ENCODE data around the gene DPYSL3.

Gene DPYSL3

DNA sequence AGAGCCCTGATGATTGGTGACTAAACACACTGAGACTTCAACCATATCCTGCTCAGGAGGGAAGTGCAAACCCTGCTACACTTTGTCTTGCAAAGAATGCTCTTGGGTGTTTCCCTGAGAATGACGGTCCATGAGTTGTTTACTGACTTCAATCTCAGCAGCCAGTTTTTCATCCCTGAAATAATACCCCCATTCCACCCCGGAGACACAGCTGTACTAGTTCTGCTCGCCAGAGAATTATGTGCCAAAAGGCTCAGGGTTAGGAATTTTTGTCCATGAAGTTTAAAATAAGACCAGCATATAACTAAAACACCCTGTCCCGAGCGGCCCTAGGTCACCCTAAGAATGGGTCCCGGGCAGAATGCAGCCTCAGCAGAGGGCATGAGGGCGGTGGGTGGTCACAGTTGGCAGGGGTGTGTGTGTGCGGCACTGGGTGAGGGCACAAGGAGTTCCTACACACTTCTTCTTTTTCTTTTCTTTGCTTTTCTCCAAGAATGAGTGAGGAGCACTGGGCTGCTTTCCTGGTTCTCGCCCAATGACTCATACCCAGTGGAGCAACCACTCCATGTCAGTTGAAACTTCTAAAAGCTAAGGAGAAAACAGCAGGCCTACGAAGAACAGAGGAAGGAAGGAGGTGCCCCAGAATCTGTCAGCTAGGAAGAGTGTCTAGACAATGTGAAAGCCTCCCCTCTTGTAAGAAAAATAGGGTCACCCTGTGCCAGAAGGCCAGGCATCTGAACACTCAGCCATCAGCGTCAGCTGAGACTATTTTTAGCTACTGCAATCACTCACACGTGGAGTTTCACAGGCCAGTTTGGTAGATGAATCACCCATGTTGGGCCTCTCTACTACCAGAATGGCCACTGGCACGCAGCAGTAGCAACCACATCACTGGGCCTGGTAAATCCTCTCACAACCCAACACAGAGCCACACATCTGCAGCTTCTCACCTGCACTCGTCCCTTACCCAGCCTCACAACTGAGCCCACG is 105.9 kb downstream of the DPYSL3 start:
- peak in 6 of 14 donors; percentile 28 to 80 (median 46) for DNase-seq

DNA sequence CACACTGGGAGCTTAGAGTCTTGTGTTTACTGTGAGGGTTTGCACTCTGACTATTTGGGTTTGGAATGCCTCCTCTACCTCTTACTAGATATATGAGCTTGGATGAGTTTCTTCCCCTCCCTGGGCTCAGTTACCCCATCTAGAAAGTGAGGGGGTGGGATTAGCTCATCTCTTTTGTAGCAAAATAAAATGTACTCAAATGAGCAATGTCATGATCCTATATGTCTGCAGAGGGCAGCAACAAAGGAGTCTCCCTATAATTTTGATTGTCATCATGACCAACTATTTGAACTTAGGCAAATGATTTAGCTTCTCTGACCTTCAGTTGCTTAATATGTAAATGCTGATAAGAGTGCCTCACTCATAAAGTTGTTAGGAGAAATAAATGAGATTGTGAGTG is 109.0 kb downstream of the DPYSL3 start:
- no peak for DNase-seq

- DNase-seq = no peak
Observed at GRCh38 chr5:147400126-147400809, 109.6 kb downstream of the DPYSL3 start.

DNA sequence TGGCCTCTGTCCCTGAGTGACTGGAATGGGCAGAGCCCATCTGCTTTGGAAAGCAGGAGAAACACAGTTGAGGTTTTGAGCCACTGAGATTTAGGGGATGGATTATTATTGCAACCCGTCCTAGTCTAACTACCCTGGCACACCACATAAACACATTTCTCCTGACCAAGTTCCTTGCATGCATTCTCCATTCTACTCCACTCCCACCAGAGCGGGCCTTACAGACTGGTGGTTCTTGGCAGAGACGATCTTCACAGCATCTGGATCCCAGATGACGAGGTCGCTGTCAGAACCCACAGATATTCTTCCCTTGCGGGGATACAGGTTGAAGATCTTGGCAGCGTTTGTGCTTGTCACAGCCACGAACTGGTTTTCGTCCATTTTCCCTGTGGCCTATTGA is 111.0 kb downstream of the DPYSL3 start:
- DNase-seq = no peak

DNA sequence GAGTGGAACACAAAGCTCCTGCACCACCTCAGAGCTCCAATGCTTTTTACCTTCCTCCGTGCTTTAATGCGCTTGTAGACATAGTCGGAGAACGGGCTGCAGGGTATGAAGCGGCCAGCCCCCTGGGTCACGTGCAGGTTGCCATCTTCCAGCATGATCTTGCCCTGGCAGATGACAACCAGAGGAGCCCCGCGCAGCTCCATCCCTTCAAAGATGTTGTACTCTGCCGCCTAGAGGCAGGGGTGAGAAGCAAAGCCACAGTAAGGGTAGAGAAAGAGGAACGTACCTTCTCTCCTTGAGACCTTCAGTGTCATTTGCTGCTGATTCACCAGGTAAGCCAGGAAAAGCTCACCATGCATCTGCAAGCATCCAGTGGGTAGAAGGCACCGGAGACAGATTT is 112.3 kb downstream of the DPYSL3 start:
- DNase-seq = no peak

DNA sequence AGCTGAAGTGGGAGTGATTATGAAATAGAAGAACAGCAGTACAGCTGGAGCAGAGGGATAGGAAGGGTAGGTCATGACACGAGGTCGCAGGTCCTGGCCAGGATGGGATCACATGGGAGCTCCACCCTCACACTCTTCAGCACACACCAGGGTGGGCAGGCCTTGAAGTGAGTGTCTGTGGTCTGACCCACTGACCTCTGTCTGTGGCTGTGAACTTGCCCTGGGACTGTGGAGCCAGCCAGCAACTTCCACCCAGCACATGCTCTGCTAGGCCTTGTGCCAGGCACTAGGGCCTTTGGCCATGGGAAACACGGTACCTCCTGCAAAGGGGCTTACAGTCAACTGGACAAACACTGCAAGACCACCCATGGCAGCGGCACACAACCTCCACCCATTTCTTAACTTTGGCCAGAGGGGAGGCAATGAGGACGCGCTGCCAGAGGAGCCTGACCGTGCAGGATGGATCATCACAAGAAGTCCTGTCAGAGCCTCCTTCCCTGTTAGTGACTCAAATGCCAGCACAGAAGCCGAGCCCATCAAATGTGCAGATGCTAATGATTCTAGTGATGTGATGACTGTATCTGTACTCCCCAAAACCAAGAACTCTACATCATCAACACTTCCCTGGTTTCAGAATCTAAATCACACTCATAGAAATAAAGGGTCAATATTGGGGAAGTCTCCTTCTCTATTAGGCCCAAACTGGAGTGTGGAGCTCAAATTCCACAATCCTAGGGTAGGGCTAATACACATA is 113.6 kb downstream of the DPYSL3 start:
- DNase-seq = no peak

GRCh38 chr5:147393874-147394672 is 115.8 kb downstream of the DPYSL3 start:
- no peak for DNase-seq

GRCh38 chr5:147391781-147392180 is 118.1 kb downstream of the DPYSL3 start:
- no peak for DNase-seq

DNA sequence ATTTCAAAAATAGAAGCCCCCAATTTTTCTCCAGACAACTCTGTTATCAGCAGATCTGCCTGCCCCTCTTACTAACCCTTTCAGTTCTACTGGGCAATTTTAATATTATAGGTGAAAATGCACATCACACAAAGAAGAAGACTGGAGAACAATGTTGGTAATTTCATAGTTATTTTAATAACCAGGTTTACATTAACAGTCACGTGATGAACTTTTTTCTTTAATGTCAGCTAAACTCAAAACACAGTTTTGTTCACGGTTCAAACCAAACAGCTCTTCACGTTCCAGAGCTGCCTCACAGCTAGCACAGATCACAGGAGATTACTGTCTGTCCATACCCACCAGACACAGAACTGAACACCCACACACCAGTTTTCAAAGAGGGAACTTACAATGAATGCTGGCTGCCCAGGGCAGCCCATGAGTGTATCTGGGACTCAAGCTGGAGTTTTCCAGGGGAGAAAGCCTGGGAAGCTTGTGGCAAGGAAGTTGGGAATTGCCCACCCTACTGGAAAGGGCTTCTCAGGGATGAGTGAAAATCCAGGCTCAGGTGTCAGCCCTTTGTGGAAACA is 119.1 kb downstream of the DPYSL3 start:
- DNase-seq = no peak

DNA sequence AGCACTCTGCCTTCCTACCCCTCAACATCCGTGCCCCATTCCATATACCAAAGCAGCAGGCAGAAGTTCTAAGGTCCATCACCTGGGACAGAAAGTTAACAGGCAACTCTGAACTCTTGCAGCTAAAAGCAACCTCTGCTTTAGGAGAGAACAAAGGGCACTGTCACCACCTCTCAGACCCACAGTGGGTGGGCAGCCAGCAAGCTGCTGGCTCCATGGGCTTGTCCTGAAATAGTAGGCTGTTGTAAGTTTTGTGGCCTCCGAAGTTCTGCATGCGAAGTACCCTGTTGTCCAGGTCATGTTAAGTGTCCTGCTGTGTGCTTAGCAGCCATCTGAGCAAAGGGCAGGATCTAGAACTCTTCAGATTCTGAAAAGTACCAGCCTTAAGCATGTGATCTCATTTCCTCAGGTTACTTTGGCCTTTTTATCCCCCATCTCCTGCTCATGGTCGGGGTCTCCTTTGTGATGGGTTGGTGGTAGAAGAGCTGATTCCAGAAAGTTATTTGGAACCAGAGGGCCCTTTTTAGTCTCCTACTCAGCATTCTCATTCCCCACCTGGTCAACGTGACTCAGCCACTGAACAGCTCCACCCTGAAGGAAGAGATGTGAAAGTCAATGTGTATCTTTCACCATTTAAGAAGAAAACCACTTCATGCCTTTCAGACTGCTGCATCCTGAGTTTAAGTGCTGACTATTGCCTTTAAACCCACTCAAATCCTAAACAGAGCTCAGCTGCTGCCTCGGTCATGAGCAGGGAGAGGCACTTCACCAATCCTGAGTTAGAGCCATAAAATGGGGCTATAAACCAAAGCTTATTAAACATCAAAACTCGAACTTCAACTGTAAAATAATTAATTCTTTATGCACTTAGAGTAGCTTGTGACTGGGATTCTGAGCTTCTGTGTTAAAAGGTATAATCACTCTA is 121.4 kb downstream of the DPYSL3 start:
- no peak for DNase-seq

DNA sequence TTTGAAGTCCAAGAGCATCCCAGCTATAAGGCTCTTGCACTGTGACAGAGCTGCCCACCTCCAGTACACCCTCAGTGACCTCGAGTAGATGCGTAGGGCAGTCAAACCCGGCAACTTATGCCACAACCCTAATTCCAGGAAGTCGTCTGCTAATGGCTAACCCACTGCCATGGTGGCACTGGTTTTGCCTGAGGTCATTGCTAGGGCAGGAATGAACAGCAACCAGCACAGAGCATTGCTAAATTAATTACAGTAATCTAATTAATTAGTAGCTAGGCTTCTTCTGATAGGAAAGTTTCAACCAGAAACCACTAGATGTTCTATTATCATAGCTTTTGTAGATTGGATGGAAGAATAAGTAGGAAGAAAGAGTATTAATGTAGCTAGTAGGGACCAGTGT is 122.8 kb downstream of the DPYSL3 start:
- DNase-seq = no peak

DNA sequence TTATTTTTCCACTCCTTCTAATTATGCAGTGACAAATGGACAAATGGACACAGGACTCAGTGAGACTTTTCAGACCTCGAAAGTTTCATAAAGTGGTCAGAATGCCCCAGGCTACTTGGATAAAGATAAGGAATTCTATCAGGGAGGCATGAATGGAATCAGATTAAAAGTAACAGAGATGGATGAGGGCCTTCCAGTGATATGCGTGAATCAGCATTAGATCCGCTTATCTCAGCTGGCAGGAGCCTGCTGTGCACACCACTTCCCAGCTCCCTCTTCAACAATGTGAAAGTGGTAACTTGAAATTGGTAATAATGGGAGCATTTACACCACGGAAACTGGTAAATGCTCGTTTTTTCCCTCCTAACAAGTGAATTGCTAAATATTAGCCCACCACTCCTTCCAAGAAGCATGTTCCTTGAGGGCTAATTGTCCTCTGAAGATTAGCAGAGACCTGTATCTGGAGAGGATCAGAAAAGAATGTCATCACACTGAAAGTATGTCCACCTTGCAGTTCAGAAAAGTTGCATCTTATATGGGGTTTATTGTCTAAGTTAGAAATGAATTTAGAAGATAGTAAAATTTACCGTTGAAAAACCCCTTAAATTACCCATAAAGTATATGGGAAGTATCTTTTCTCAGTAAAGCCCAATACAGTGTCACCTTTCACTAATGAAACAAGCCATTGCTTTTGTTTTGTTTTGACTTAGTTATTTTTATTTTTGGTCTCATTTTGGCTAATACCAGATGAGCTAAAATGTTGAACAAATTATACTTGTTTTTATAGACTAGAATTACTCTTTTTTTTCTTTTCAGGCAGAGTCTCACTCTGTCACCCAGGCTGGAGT is 125.3 kb downstream of the DPYSL3 start:
- DNase-seq = no peak

DNA sequence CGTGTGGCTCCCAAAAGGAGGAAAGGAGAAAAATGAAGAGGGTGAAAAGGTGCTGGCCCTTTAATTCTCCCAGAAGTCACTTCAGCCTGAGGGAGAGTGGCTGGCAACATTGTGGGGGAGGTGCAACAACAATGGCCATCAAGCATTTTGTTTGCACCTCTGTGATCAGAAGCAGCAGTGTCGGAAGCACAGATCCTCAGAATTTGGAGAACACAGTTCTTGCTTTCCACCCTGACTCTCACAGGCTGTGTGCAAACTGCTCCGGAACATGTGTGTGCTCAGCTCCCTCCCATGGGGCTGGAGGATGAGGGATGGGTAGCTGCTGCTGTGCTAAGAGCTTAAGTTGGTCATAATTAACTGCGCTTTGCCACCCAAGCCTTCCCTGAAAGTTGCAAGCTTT is 127.1 kb downstream of the DPYSL3 start:
- DNase-seq = peak in 1 of 14 donors; percentile 72

DNA sequence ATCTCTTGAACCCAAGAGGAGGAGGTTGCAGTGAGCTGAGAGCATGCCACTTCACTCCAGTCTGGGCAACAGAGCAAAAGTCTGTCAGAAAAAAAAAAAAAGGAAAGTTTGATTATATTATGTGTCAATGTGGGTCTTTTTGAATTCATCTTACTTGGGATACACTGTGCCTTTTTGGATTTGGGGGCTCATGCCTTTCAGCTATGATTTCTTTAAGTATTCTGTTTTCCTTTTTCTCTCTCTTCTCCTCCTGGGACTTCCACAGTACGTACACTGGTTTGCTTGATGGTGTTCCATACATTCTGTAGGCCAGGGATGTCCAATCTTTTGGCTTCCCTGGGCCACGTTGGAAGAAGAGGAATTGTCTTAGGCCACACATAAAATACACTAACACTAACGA is 128.3 kb downstream of the DPYSL3 start:
- DNase-seq = no peak

- DNase-seq = no peak
Observed at GRCh38 chr5:147377682-147378081, 132.2 kb downstream of the DPYSL3 start.

DNA sequence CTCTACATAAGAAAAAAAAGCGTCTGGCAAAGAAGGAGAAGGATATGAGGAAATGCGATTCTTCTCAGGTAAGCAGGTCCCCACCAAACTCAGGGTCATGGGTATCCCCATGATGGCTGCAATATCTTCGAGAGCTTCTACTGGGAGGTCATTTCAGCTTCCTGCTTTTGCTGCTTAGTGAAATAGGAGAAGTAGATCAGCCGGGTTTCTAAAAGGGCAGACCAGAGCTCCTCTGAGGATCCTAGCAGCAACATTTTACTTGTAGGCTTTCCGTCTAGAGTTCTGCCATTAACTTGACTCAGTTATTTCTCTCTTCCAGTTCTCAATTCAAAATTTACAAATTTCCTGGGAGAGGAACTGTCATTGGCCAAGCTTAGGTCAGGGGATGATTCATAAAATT is 134.7 kb downstream of the DPYSL3 start:
- no peak for DNase-seq

GRCh38 chr5:147373328-147373727 is 136.5 kb downstream of the DPYSL3 start:
- DNase-seq = no peak

- no peak for DNase-seq
Observed at GRCh38 chr5:147372191-147372590, 137.7 kb downstream of the DPYSL3 start.

DNA sequence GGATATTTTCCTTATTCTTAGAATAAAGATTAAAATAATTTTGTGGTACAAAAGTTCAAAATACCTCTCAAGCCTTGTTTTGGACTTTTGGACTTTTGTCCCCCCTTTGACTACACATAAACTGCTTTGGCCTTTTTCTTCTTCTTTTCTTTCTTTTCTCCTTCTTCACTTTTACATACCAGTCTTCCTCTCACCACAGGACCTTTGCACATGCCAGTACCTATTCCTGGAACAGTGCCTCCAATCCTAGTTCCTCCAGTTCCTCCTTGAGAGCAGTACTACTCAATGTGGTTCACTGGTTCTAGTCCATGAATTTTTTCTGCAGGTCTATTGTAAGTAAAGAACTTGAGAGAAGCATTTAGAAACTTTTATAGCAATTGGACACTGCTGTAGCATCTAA is 138.6 kb downstream of the DPYSL3 start:
- DNase-seq = no peak

Data from C1 segment of cervical spinal cord (tissue), 14 donors.